Measurements from ENCODE around the gene ANKS4B.
"Not testable (repeated sequence)": the region's sequence is repeated elsewhere in the genome, so short reads cannot be mapped to it uniquely, and the experiment has no call there.

The ANKS4B gene

GRCh38 chr16:21260870-21261791, 27.6 kb downstream of the ANKS4B start:
- Histone ChIP-seq H3K36me3 (ENCODE audit: control insufficient read depth, insufficient read depth, low read length) (no peaks in the 10 kb centered on the region), H3K4me1 (ENCODE audit: control insufficient read depth, insufficient read depth, low read length, poor library complexity, severe bottlenecking) (no peaks in the 10 kb centered on the region), H3K4me3 (ENCODE audit: insufficient read depth, low read depth, low read length, poor library complexity, severe bottlenecking) (no peak overlapping the region), H3K27me3 (replicated peaks; ENCODE audit: control insufficient read depth, insufficient read depth, low read length, poor library complexity, severe bottlenecking) (no peaks in the 10 kb centered on the region), H3K9me3 (ENCODE audit: control insufficient read depth, low read length) (no peaks in the 10 kb centered on the region), H3K27ac (ENCODE audit: insufficient read depth, low read length, poor library complexity, severe bottlenecking) (no peak overlapping the region)
- DNase-seq: no peak

- no peaks in the 10 kb centered on the region for H3K27me3 ChIP-seq (replicated peaks; ENCODE audit: control insufficient read depth, insufficient read depth, low read length, poor library complexity, severe bottlenecking)
- no peaks in the 10 kb centered on the region for H3K9me3 ChIP-seq (ENCODE audit: control insufficient read depth, low read length)
- no peak for DNase-seq
- no peaks in the 10 kb centered on the region for H3K4me1 ChIP-seq (ENCODE audit: control insufficient read depth, insufficient read depth, low read length, poor library complexity, severe bottlenecking)
- H3K27ac ChIP-seq (ENCODE audit: insufficient read depth, low read length, poor library complexity, severe bottlenecking): no peak overlapping the region
- no peak overlapping the region for H3K4me3 ChIP-seq (ENCODE audit: insufficient read depth, low read depth, low read length, poor library complexity, severe bottlenecking)
- no peaks in the 10 kb centered on the region for H3K36me3 ChIP-seq (ENCODE audit: control insufficient read depth, insufficient read depth, low read length)
Observed at GRCh38 chr16:21262779-21263639, 29.5 kb downstream of the ANKS4B start.

- DNase-seq: no peak
- Histone ChIP-seq H3K27me3 (replicated peaks; ENCODE audit: control insufficient read depth, insufficient read depth, low read length, poor library complexity, severe bottlenecking) (no peaks in the 10 kb centered on the region), H3K9me3 (ENCODE audit: control insufficient read depth, low read length) (no peaks in the 10 kb centered on the region), H3K4me1 (ENCODE audit: control insufficient read depth, insufficient read depth, low read length, poor library complexity, severe bottlenecking) (no peaks in the 10 kb centered on the region), H3K4me3 (ENCODE audit: insufficient read depth, low read depth, low read length, poor library complexity, severe bottlenecking) (no peak overlapping the region), H3K27ac (ENCODE audit: insufficient read depth, low read length, poor library complexity, severe bottlenecking) (no peak overlapping the region), H3K36me3 (ENCODE audit: control insufficient read depth, insufficient read depth, low read length) (no peaks in the 10 kb centered on the region)
Observed at GRCh38 chr16:21263640-21264570, 30.4 kb downstream of the ANKS4B start.

- Histone ChIP-seq H3K27ac (ENCODE audit: insufficient read depth, low read length, poor library complexity, severe bottlenecking) (no peak overlapping the region), H3K4me3 (ENCODE audit: insufficient read depth, low read depth, low read length, poor library complexity, severe bottlenecking) (no peak overlapping the region), H3K4me1 (ENCODE audit: control insufficient read depth, insufficient read depth, low read length, poor library complexity, severe bottlenecking) (no peaks in the 10 kb centered on the region), H3K9me3 (ENCODE audit: control insufficient read depth, low read length) (no peaks in the 10 kb centered on the region), H3K36me3 (ENCODE audit: control insufficient read depth, insufficient read depth, low read length) (no peaks in the 10 kb centered on the region), H3K27me3 (replicated peaks; ENCODE audit: control insufficient read depth, insufficient read depth, low read length, poor library complexity, severe bottlenecking) (no peaks in the 10 kb centered on the region)
- DNase-seq: no peak
Observed at GRCh38 chr16:21264571-21265036, 31.1 kb downstream of the ANKS4B start.

- H3K4me1 ChIP-seq (ENCODE audit: control insufficient read depth, insufficient read depth, low read length, poor library complexity, severe bottlenecking): no peaks in the 10 kb centered on the region
- no peak overlapping the region for H3K27ac ChIP-seq (ENCODE audit: insufficient read depth, low read length, poor library complexity, severe bottlenecking)
- DNase-seq: no peak
- no peaks in the 10 kb centered on the region for H3K27me3 ChIP-seq (replicated peaks; ENCODE audit: control insufficient read depth, insufficient read depth, low read length, poor library complexity, severe bottlenecking)
- no peaks in the 10 kb centered on the region for H3K9me3 ChIP-seq (ENCODE audit: control insufficient read depth, low read length)
- H3K4me3 ChIP-seq (ENCODE audit: insufficient read depth, low read depth, low read length, poor library complexity, severe bottlenecking): no peak overlapping the region
- H3K36me3 ChIP-seq (ENCODE audit: control insufficient read depth, insufficient read depth, low read length): no peaks in the 10 kb centered on the region
Observed at GRCh38 chr16:21265104-21265837, 31.8 kb downstream of the ANKS4B start.

GRCh38 chr16:21267298-21267697, 33.8 kb downstream of the ANKS4B start:
- no peaks in the 10 kb centered on the region for H3K36me3 ChIP-seq (ENCODE audit: control insufficient read depth, insufficient read depth, low read length)
- H3K27ac ChIP-seq (ENCODE audit: insufficient read depth, low read length, poor library complexity, severe bottlenecking): no peak overlapping the region
- no peak overlapping the region for H3K4me3 ChIP-seq (ENCODE audit: insufficient read depth, low read depth, low read length, poor library complexity, severe bottlenecking)
- no peaks in the 10 kb centered on the region for H3K27me3 ChIP-seq (replicated peaks; ENCODE audit: control insufficient read depth, insufficient read depth, low read length, poor library complexity, severe bottlenecking)
- DNase-seq: no peak
- no peaks in the 10 kb centered on the region for H3K9me3 ChIP-seq (ENCODE audit: control insufficient read depth, low read length)
- H3K4me1 ChIP-seq (ENCODE audit: control insufficient read depth, insufficient read depth, low read length, poor library complexity, severe bottlenecking): no peaks in the 10 kb centered on the region

- DNase-seq: no peak
- Histone ChIP-seq H3K4me1 (ENCODE audit: control insufficient read depth, insufficient read depth, low read length, poor library complexity, severe bottlenecking) (no peaks in the 10 kb centered on the region), H3K9me3 (ENCODE audit: control insufficient read depth, low read length) (no peaks in the 10 kb centered on the region), H3K4me3 (ENCODE audit: insufficient read depth, low read depth, low read length, poor library complexity, severe bottlenecking) (no peak overlapping the region), H3K27ac (ENCODE audit: insufficient read depth, low read length, poor library complexity, severe bottlenecking) (no peak overlapping the region), H3K27me3 (replicated peaks; ENCODE audit: control insufficient read depth, insufficient read depth, low read length, poor library complexity, severe bottlenecking) (no peaks in the 10 kb centered on the region), H3K36me3 (ENCODE audit: control insufficient read depth, insufficient read depth, low read length) (no peaks in the 10 kb centered on the region)
Observed at GRCh38 chr16:21268236-21268635, 34.7 kb downstream of the ANKS4B start.

- peaks cover 2% of the 10 kb centered on the region for H3K27me3 ChIP-seq (replicated peaks; ENCODE audit: control insufficient read depth, insufficient read depth, low read length, poor library complexity, severe bottlenecking)
- H3K9me3 ChIP-seq (ENCODE audit: control insufficient read depth, low read length): no peaks in the 10 kb centered on the region
- no peaks in the 10 kb centered on the region for H3K36me3 ChIP-seq (ENCODE audit: control insufficient read depth, insufficient read depth, low read length)
- no peak overlapping the region for H3K4me3 ChIP-seq (ENCODE audit: insufficient read depth, low read depth, low read length, poor library complexity, severe bottlenecking)
- H3K4me1 ChIP-seq (ENCODE audit: control insufficient read depth, insufficient read depth, low read length, poor library complexity, severe bottlenecking): no peaks in the 10 kb centered on the region
- no peak for DNase-seq
- H3K27ac ChIP-seq (ENCODE audit: insufficient read depth, low read length, poor library complexity, severe bottlenecking): no peak overlapping the region
Observed at GRCh38 chr16:21272253-21272652, 38.8 kb downstream of the ANKS4B start.

GRCh38 chr16:21272763-21273162, 39.3 kb downstream of the ANKS4B start:
- not testable (repeated sequence) for DNase-seq; H3K27me3 ChIP-seq (replicated peaks; ENCODE audit: control insufficient read depth, insufficient read depth, low read length, poor library complexity, severe bottlenecking)

More at GRCh38 chr16:21272763-21273162, 39.3 kb downstream of the ANKS4B start:
- not testable (repeated sequence) for H3K9me3 ChIP-seq (ENCODE audit: control insufficient read depth, low read length); H3K4me1 ChIP-seq (ENCODE audit: control insufficient read depth, insufficient read depth, low read length, poor library complexity, severe bottlenecking); H3K36me3 ChIP-seq (ENCODE audit: control insufficient read depth, insufficient read depth, low read length); H3K27ac ChIP-seq (ENCODE audit: insufficient read depth, low read length, poor library complexity, severe bottlenecking); H3K4me3 ChIP-seq (ENCODE audit: insufficient read depth, low read depth, low read length, poor library complexity, severe bottlenecking)

Data from effector memory CD4-positive, alpha-beta T cell (primary cell).